Lower lobe of right lung (tissue), 2 donors: ENCODE measurements around the gene EPS8L2. TPM values are rescaled to one million over a fixed set of nuclear protein-coding genes. Genes with fewer than 3 reads are reported as not detected.

Experiments
- ATAC-seq, 2 donors: fragments of 200-7000 bp; cut with Tn5 transposase; one replicate each; pipeline ENCODE4 v1.9.1; 2020 to 2022; ENCODE audit warnings: mild to moderate bottlenecking in 2 of 2, moderate library complexity in 2 of 2
- DNase-seq: peaks from one replicate; pipeline ENCODE4 v3.0.0-alpha.2; 2020
- H3K27ac ChIP-seq: fragments of 200-600 bp; one replicate; pipeline ENCODE4 v1.8.0; 2022
- H3K27me3 ChIP-seq: fragments of 200-600 bp; one replicate; pipeline ENCODE4 v1.8.0; 2022; ENCODE audit warnings: low read depth
- H3K36me3 ChIP-seq: fragments of 200-600 bp; one replicate; pipeline ENCODE4 v1.8.0; 2022; ENCODE audit warnings: mild to moderate bottlenecking
- H3K4me1 ChIP-seq: fragments of 200-600 bp; one replicate; pipeline ENCODE4 v1.8.0; 2022
- H3K4me3 ChIP-seq: fragments of 200-600 bp; one replicate; pipeline ENCODE4 v1.8.0; 2022; ENCODE audit warnings: mild to moderate bottlenecking
- H3K9me3 ChIP-seq: fragments of 200-600 bp; one replicate; pipeline ENCODE4 v1.8.0; 2022
- CTCF ChIP-seq: fragments of 200-600 bp; IDR thresholded peaks from one replicate; pipeline ENCODE4 v1.8.0; 2022; ENCODE audit warnings: antibody characterized with exemption, mild to moderate bottlenecking
- intact Hi-C: fragments of 100-400 bp; cut with DNase I; formaldehyde crosslinking; loops from one replicate; pipeline ENCODE4 v1.11.0; 2022
- total RNA-seq: library from RNA; stranded (reverse); fragmentation: NEBNext Ultra II Directional; extraction: Animal tissue kit (Norgen Biotek cat#: 25700); gene quantifications from one replicate; pipeline ENCODE4 v1.2.1, GENCODE V29; 2021
- donor health status: DM: no; HTN: yes; CAD: no; lungs with severe emphysema.

Gene EPS8L2
- total RNA-seq, 1 donor from 2014 or later, result 156 TPM

GRCh38 chr11:766936-767210 is 60.8 kb downstream of the EPS8L2 start:
- TF ChIP-seq CTCF, result no peak
- no peak overlapping the region for H3K27ac ChIP-seq
- H3K9me3 ChIP-seq, result no peaks in the 10 kb centered on the region
- H3K4me1 ChIP-seq, result peaks cover 6% of the 10 kb centered on the region
- no peak overlapping the region for H3K4me3 ChIP-seq
- intact Hi-C loops, result no loop called here
- H3K36me3 ChIP-seq, result peaks cover 72% of the 10 kb centered on the region
- DNase-seq (no peak), ATAC-seq (no peak)
- no peaks in the 10 kb centered on the region for H3K27me3 ChIP-seq

- DNase-seq, result no peak
- no peak for TF ChIP-seq CTCF
- no peak for ATAC-seq
- peaks cover 72% of the 10 kb centered on the region for H3K36me3 ChIP-seq
- H3K27me3 ChIP-seq, result no peaks in the 10 kb centered on the region
- no peaks in the 10 kb centered on the region for H3K9me3 ChIP-seq
- peaks cover 6% of the 10 kb centered on the region for H3K4me1 ChIP-seq
- no peak overlapping the region for H3K4me3 ChIP-seq
- H3K27ac ChIP-seq, result no peak overlapping the region
- intact Hi-C loops, result no loop called here
Observed at GRCh38 chr11:767238-767637, 61.2 kb downstream of the EPS8L2 start.

GRCh38 chr11:769887-770641 is 64.0 kb downstream of the EPS8L2 start:
- intact Hi-C loops, result no loop called here
- Histone ChIP-seq H3K27ac (no peak overlapping the region), H3K4me3 (no peak overlapping the region), H3K9me3 (no peaks in the 10 kb centered on the region), H3K4me1 (peaks cover 4% of the 10 kb centered on the region), H3K36me3 (peaks cover 68% of the 10 kb centered on the region), H3K27me3 (no peaks in the 10 kb centered on the region)
- no peak for TF ChIP-seq CTCF
- ATAC-seq (no peak), DNase-seq (peak; percentile 44)

GRCh38 chr11:770642-771616 is 64.9 kb downstream of the EPS8L2 start:
- Histone ChIP-seq H3K27ac (no peak overlapping the region), H3K4me1 (peaks cover 12% of the 10 kb centered on the region), H3K4me3 (no peak overlapping the region), H3K9me3 (no peaks in the 10 kb centered on the region), H3K27me3 (no peaks in the 10 kb centered on the region), H3K36me3 (peaks cover 60% of the 10 kb centered on the region)
- TF ChIP-seq CTCF, result no peak
- intact Hi-C loops, result no loop called here
- DNase-seq (peak; percentile 45), ATAC-seq (no peak)

GRCh38 chr11:771617-772204 is 65.7 kb downstream of the EPS8L2 start:
- intact Hi-C loops, result no loop called here
- no peak for TF ChIP-seq CTCF
- H3K4me1 ChIP-seq, result peaks cover 20% of the 10 kb centered on the region
- H3K4me3 ChIP-seq, result no peak overlapping the region
- H3K9me3 ChIP-seq, result no peaks in the 10 kb centered on the region
- no peak overlapping the region for H3K27ac ChIP-seq
- no peaks in the 10 kb centered on the region for H3K27me3 ChIP-seq
- H3K36me3 ChIP-seq, result peaks cover 52% of the 10 kb centered on the region
- DNase-seq (no peak), ATAC-seq (no peak)
